ENCODE results near the gene COPZ2. TPM values are rescaled to one million over a fixed set of nuclear protein-coding genes. Genes with fewer than 3 reads are reported as not detected.
A peak's percentile ranks its signal among the peaks of the same experiment; 100 is the strongest.

The COPZ2 gene
- total RNA-seq, 1 experiment from 2014 or later: not detected

DNA sequence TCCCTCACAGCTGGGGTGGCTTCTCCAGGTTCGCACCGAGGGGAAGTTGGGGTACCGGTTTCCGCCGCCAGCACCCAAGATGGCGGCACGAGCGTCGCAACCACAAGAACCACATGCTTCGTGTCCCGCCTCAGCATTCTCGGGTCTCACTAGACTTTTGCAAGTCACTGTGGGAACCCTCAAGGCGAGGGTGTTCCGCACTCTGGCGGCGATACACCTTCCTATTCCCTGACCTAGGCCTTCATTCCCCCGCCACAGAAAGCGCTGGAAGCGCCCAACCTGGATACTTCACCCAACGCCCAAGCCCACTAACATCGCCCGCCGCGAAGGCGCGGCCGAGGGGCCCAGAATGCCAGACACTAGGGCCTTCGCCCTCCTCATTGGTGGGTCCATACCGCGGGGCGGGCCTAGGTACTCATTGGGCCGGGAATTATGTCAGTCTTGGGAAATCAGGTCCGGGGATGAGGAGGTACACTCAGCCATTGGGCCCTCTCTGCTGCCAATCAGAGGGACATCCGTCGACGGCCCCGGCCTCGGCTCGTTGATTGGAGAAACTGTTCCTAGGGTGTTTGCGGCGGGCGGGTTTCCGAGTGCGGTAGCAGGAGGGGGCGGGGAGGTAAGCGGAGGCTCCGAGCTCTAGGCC lies 10.3 kb upstream of the COPZ2 start, which contains the start of gene NFE2L1 (continued):
- TF ChIP-seq REST (IDR thresholded peaks at IDR 0.05; ENCODE audit: low read depth) (no peak), ELF1 (IDR thresholded peaks at IDR 0.05; ENCODE audit: borderline replicate concordance, low read depth) (no peak), POLR2AphosphoS5 (IDR thresholded peaks at IDR 0.05; ENCODE audit: low read depth, low read length) (peak; percentile 73), CBX3 (IDR thresholded peaks at IDR 0.05; ENCODE audit: low read depth) (peak; percentile 85; the same call in 1 of the 2 replicates), RAD21 (IDR thresholded peaks at IDR 0.05; ENCODE audit: low read depth) (no peak)
- TF ChIP-seq, protein P1, sequence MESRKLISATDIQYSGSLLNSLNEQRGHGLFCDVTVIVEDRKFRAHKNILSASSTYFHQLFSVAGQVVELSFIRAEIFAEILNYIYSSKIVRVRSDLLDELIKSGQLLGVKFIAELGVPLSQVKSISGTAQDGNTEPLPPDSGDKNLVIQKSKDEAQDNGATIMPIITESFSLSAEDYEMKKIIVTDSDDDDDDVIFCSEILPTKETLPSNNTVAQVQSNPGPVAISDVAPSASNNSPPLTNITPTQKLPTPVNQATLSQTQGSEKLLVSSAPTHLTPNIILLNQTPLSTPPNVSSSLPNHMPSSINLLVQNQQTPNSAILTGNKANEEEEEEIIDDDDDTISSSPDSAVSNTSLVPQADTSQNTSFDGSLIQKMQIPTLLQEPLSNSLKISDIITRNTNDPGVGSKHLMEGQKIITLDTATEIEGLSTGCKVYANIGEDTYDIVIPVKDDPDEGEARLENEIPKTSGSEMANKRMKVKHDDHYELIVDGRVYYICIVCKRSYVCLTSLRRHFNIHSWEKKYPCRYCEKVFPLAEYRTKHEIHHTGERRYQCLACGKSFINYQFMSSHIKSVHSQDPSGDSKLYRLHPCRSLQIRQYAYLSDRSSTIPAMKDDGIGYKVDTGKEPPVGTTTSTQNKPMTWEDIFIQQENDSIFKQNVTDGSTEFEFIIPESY (IDR thresholded peaks at IDR 0.05; ENCODE audit: extremely low read depth, insufficient replicate concordance, low read length): no peak

All from HCT116 (cell line).